Neural progenitor cell (in vitro differentiated cells): ENCODE measurements around the gene SFXN5.

Experiments used
- EZH2 ChIP-seq: fragments of 200-600 bp; sonication (generic); IDR thresholded peaks from 2 replicates; pipeline ENCODE4 v1.6.1; 2017; ENCODE audit warnings: antibody characterized with exemption, mild to moderate bottlenecking, moderate library complexity
- EZH2phosphoT487 ChIP-seq: fragments of 200-600 bp; sonication (generic); IDR thresholded peaks from 2 replicates; pipeline ENCODE4 v1.6.1; 2017; ENCODE audit warnings: antibody characterized with exemption
- TF ChIP-seq, protein P1 (sequence below): fragments of 200-600 bp; sonication (generic); IDR thresholded peaks from 2 replicates; pipeline ENCODE4 v1.5.1; 2017; ENCODE audit warnings: antibody characterized with exemption, mild to moderate bottlenecking

DNA sequence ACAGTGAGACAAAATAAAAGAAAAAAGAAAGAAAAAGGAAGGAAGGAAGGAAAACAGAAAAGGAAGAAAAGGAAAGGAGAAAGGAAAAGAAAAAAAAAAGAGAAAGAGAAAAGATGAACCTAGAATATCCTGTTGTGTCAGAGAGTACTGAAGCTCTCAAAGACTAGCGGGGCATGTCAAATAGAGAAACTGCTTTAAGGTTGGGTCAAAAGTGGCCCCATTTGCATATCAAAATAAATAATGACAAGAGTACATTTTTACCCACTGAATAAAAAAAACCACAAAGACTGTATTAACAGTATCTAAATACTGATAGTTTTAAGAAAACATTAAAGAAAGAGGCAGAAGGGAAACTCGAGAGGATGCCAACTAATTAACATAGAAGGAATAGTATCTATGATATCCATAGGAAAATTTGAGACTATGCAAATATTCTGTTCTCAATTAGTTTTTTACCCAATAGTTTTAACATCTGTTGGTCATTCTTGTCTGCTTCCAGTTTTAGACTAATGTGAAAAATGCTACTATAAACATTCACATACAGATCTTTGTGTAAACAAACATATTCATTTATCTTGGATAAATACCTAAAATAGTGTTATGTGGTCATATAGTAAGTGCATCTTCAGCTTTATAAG, 53.2 kb downstream of the SFXN5 start:
- TF ChIP-seq, protein P1, sequence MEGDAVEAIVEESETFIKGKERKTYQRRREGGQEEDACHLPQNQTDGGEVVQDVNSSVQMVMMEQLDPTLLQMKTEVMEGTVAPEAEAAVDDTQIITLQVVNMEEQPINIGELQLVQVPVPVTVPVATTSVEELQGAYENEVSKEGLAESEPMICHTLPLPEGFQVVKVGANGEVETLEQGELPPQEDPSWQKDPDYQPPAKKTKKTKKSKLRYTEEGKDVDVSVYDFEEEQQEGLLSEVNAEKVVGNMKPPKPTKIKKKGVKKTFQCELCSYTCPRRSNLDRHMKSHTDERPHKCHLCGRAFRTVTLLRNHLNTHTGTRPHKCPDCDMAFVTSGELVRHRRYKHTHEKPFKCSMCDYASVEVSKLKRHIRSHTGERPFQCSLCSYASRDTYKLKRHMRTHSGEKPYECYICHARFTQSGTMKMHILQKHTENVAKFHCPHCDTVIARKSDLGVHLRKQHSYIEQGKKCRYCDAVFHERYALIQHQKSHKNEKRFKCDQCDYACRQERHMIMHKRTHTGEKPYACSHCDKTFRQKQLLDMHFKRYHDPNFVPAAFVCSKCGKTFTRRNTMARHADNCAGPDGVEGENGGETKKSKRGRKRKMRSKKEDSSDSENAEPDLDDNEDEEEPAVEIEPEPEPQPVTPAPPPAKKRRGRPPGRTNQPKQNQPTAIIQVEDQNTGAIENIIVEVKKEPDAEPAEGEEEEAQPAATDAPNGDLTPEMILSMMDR: no peak
- TF ChIP-seq EZH2 (no peak), EZH2phosphoT487 (no peak)
